ENCODE data around the gene FOXO6. TPM values are rescaled to one million over a fixed set of nuclear protein-coding genes. Genes with fewer than 3 reads are reported as not detected.
A peak's percentile ranks its signal among the peaks of the same experiment; 100 is the strongest.

Gene FOXO6
- total RNA-seq, 1 donor from 2014 or later, result not detected

DNA sequence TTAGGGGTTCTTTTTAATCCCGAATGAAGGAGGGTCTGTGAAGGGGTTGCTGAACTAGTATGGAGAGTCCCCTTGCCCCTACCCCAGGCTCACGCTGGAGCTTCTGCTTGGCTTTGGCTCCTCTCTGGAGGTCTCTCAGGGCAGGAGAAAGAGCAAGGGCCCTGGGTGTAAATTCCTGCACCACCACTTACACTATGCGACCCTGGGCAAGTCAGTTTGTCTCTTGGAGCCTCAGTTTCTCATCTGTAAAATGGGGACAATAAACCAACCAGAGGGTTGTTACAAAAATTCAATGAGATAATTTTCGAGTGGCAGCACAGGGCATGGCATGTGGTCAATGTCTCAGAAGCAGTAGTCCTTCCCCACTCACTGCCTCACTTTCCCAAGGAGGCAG, 11.4 kb downstream of the FOXO6 start:
- Mint-ChIP-seq H3K27ac (no peak overlapping the region), H3K27me3 (peaks cover 32% of the 10 kb centered on the region), H3K4me3 (no peak overlapping the region), H3K36me3 (ENCODE audit: low read depth) (no peaks in the 10 kb centered on the region), H3K9me3 (no peaks in the 10 kb centered on the region), H3K4me1 (no peaks in the 10 kb centered on the region)
- DNase-seq, result no peak
- intact Hi-C loops (cut with micrococcal nuclease), result no loop called here

DNA sequence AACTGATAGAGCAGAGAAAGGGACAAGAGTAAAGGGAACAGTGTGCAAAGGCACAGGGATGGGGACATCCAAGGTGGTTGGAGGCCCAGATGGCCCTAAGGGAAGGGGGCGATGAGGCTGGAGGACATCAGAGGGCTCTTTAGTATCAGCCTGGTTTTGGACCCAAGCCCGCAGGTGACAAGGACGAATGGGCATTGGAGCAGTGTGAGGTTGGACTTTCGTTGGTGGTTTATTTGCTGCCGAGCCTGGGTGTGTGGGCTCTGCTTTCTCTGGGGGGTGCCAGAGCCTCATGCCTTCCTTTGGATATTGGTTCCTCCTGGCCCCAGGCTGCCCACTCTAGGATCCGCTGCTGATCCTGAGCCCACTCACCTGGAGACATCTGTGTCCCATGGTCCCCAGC, 12.1 kb downstream of the FOXO6 start:
- no peaks in the 10 kb centered on the region for H3K36me3 Mint-ChIP-seq (ENCODE audit: low read depth)
- H3K27me3 Mint-ChIP-seq, result peaks cover 26% of the 10 kb centered on the region
- intact Hi-C loops (cut with micrococcal nuclease), result no loop called here
- no peak overlapping the region for H3K27ac Mint-ChIP-seq
- H3K9me3 Mint-ChIP-seq, result no peaks in the 10 kb centered on the region
- DNase-seq, result no peak
- no peaks in the 10 kb centered on the region for H3K4me1 Mint-ChIP-seq
- no peak overlapping the region for H3K4me3 Mint-ChIP-seq

DNA sequence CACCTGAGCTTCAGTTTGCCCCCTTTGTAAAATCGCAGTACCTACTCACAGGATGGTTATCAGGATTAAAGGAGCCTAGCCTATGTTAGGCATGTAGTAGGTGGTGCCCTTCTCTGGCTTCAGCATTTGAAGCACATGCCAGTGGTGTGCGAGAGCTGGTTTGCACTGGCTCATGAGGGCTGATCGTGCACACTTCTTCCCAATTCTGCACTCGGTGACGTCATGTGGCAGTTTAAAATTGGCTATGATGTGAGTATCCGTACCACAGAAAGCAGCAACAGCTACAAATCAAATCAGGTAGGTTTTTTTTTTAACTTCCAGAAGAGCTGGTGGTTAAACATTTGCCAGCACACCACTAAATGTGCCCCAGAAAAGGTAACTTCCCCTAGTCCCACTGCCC, 13.5 kb downstream of the FOXO6 start:
- DNase-seq, result no peak
- Mint-ChIP-seq H3K27ac (no peak overlapping the region), H3K4me1 (no peaks in the 10 kb centered on the region), H3K36me3 (ENCODE audit: low read depth) (no peaks in the 10 kb centered on the region), H3K27me3 (peaks cover 20% of the 10 kb centered on the region), H3K4me3 (no peak overlapping the region), H3K9me3 (no peaks in the 10 kb centered on the region)
- intact Hi-C loops (cut with micrococcal nuclease), result no loop called here

DNA sequence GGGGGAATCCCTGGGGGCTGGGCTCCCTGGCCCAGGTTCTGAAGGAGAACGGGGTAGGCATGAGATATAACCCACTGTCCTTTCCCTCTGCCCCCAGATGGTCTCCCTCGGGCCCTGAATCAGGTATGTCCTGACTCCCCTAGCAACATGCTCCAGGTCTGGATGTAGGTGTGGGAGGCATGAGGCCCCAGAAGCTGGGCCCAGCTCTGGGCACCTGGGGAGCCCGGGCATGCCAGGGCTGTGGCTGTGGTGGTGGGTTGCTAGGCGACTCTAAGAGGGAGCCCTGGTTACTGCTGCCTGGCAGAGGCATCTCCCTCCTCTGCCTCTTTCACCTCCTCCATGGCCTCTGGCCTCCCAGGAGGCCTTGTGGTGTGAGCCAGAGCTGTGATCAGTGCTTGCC, 16.2 kb downstream of the FOXO6 start:
- intact Hi-C loops (cut with micrococcal nuclease), result no loop called here
- H3K4me1 Mint-ChIP-seq, result peaks cover 2% of the 10 kb centered on the region

DNA sequence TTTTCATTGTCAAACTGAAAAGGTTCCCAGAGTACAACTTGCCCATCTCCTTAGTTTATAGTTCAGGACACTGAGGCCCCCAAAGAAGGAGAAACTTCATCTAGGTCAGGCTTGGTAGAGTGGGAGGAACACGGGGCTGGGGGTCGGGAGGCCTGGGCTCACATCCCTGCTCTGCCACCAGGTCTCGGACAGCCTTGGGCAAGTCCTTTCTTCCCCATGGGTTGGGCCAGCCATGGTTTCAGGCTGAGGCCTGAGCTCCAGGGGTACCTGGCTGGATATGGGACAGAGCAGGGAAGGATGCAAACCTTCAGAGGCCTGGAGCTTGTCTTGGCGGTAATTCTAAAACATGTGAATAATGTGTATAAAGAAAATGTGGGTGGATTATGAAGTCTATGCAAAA, 17.0 kb downstream of the FOXO6 start:
- Mint-ChIP-seq H3K27ac (no peak overlapping the region), H3K36me3 (ENCODE audit: low read depth) (peaks cover under 1% of the 10 kb centered on the region), H3K9me3 (no peaks in the 10 kb centered on the region), H3K27me3 (peaks cover 39% of the 10 kb centered on the region), H3K4me3 (no peak overlapping the region), H3K4me1 (peaks cover 4% of the 10 kb centered on the region)
- intact Hi-C loops (cut with micrococcal nuclease), result no loop called here
- DNase-seq, result no peak

More for the DNA sequence above, 16.2 kb downstream of the FOXO6 start:
- Mint-ChIP-seq H3K4me3 (no peak overlapping the region), H3K36me3 (ENCODE audit: low read depth) (no peaks in the 10 kb centered on the region), H3K27ac (no peak overlapping the region), H3K9me3 (no peaks in the 10 kb centered on the region), H3K27me3 (peaks cover 36% of the 10 kb centered on the region)
- no peak for DNase-seq

DNA sequence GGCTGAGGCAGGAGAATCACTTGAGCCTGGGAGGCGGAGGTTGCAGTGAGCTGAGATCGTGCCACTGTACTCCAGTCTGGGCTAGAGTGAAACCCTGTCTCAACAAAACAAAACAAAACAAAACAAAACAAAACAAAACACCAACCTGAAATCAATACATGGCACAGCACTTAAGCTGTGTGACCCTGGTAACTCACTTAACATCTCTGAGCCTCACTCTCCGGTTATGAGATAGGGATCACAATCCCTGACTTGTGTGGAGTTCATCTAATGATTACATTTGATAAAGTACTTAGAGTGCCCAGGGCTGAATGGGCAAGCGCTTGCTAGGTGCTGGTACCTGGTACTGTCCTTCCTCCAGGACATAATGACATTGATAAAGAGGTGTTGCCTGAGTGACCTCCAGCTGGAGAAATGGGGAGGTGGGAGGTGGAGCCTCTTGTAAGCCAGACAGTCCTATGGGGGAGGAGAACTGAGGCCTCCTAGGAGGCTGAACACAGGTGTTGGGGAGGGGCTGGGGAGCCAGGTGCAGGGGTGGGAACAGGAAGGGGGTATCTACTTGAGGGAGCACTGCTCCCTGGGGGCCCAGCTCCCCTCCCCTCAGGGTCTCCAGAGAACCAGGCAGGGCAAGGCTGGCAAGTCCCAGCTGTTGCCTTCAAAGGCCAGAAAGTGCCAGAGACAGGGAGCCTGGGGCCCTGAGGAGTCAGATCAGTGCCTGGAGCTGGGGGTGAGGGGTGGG, 17.9 kb downstream of the FOXO6 start:
- H3K9me3 Mint-ChIP-seq, result no peaks in the 10 kb centered on the region
- no peak overlapping the region for H3K27ac Mint-ChIP-seq
- peaks cover 6% of the 10 kb centered on the region for H3K4me1 Mint-ChIP-seq
- H3K27me3 Mint-ChIP-seq, result peaks cover 47% of the 10 kb centered on the region
- no peak for DNase-seq
- H3K4me3 Mint-ChIP-seq, result no peak overlapping the region
- intact Hi-C loops (cut with micrococcal nuclease), result no loop called here
- H3K36me3 Mint-ChIP-seq (ENCODE audit: low read depth), result peaks cover 1% of the 10 kb centered on the region

DNA sequence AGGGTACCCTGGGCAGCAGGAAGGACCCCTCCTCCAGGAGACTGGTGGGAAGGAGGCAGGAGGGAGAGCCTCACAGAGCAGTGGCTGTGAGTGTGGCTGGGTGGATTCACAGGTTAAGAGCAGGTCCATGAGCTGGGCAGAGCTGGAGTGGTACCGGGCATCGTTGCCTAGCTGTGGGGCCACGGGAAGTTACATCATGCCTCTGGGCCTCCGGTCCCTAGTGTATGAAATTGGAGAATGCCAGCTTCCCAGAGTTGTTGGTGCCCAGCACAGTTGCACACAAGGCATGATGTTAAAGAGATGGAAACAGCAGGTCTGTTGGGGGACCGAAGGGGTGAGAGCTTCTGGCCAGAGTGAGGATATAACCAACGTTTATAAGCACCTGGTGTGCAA, 18.5 kb downstream of the FOXO6 start:
- Mint-ChIP-seq H3K27me3 (peaks cover 53% of the 10 kb centered on the region), H3K27ac (no peak overlapping the region), H3K9me3 (no peaks in the 10 kb centered on the region), H3K4me3 (no peak overlapping the region), H3K4me1 (peaks cover 6% of the 10 kb centered on the region), H3K36me3 (ENCODE audit: low read depth) (peaks cover 1% of the 10 kb centered on the region)
- intact Hi-C loops (cut with micrococcal nuclease), result no loop called here
- no peak for DNase-seq

DNA sequence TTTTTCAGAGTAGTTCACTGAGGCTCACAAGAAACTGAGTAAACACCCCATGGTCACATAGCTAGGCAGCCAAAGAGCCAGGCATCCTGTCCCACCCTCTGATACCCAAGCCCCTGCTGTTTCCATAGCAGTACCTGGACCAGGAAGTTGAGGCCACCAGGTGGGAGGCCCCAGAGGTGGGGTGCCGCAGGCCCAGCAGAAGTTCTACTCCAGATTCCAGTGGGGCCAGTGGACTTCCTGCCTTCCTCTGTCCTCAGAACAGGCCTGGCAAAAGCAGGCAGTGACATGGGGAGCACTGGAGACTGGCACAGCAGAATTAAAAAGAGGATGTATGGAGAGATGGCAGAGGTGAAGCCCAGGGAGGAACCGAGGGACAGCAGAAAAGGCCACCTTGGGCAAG, 19.0 kb downstream of the FOXO6 start:
- peaks cover 6% of the 10 kb centered on the region for H3K4me1 Mint-ChIP-seq
- intact Hi-C loops (cut with micrococcal nuclease), result no loop called here
- no peak overlapping the region for H3K4me3 Mint-ChIP-seq
- no peaks in the 10 kb centered on the region for H3K9me3 Mint-ChIP-seq
- no peak for DNase-seq
- peaks cover 57% of the 10 kb centered on the region for H3K27me3 Mint-ChIP-seq
- no peak overlapping the region for H3K27ac Mint-ChIP-seq
- peaks cover 1% of the 10 kb centered on the region for H3K36me3 Mint-ChIP-seq (ENCODE audit: low read depth)

DNA sequence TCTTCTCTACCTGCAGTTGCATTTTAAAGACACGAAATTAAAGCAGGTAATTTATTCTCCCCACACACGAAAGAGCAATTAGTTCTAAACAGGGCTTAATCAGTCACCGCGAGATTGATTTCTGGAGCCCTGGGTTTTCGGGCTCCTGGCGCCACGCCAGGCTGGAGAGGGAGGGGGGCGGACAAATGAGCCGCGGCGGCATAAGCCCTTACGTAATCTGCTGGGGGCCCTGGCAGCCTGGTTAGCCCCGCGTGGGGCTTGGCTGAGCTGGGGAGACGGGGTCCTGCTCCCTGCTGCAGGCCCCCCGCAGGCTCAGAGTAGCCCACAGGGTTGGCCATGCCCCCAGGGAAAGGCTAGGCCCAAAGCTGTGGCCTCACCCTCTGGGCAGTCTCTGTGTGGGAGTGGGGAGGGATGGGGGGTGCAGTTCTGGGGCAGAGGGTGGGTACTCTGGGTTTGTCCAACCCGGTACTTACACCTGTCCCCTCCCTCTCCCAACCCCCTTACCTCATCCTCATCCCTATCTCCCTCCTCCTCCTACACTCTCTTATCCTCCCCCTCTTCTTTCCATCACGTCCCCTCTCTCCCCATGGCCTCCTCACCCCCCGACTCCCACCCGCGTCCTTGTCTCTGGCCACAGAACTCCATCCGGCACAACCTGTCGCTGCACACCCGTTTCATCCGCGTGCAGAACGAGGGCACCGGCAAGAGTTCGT, 19.9 kb downstream of the FOXO6 start:
- peaks cover 6% of the 10 kb centered on the region for H3K4me1 Mint-ChIP-seq
- H3K9me3 Mint-ChIP-seq, result no peaks in the 10 kb centered on the region
- DNase-seq, result no peak
- peaks cover 57% of the 10 kb centered on the region for H3K27me3 Mint-ChIP-seq
- peak overlapping the region; percentile 59 for H3K4me3 Mint-ChIP-seq
- intact Hi-C loops (cut with micrococcal nuclease), result no loop called here
- H3K36me3 Mint-ChIP-seq (ENCODE audit: low read depth), result peaks cover 1% of the 10 kb centered on the region
- peak overlapping the region; percentile 29 for H3K27ac Mint-ChIP-seq

DNA sequence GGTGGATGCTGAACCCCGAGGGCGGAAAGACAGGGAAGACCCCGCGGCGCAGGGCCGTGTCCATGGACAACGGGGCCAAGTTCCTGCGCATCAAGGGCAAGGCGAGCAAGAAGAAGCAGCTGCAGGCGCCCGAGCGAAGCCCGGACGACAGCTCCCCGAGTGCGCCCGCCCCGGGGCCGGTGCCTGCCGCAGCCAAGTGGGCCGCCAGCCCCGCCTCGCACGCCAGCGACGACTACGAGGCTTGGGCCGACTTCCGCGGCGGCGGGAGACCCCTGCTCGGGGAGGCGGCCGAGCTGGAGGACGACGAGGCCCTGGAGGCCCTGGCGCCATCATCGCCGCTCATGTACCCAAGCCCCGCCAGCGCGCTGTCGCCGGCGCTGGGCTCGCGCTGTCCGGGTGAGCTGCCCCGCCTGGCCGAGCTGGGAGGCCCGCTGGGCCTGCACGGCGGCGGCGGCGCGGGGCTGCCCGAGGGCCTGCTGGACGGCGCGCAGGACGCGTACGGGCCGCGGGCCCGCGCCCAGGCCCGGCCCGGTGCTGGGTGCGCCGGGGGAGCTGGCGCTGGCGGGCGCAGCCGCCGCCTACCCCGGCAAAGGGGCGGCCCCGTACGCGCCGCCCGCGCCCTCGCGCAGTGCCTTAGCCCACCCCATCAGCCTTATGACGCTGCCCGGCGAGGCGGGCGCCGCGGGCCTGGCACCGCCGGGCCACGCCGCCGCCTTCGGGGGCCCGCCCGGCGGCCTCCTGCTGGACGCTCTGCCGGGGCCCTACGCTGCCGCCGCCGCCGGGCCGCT, 20.7 kb downstream of the FOXO6 start:
- DNase-seq, result peak; percentile 70

DNA sequence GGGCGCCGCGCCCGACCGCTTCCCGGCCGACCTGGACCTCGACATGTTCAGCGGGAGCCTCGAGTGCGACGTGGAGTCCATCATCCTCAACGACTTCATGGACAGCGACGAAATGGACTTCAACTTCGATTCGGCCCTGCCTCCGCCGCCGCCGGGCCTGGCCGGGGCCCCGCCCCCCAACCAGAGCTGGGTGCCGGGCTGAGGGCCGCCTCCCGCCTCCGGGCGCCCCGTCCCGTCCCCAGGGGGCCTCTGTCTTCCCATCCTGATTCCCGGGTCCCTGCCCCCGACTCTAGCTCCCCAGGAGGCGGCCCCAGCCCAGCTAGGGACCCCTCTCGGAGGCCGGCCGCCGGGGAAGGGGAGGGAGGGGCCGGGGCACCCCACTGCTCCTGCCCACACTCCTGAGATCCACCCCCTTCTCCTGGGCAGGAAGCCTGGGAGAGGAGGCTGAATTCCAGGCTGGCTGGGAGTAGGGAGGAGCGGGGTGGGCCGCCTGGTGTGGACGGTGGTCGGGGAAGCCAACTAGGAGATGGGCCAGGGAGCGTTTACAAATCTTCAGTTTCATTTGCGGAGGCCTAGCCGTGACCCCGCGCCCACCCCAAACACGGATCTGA, 21.4 kb downstream of the FOXO6 start:
- Mint-ChIP-seq H3K36me3 (ENCODE audit: low read depth) (peaks cover 1% of the 10 kb centered on the region), H3K9me3 (no peaks in the 10 kb centered on the region), H3K4me3 (peak overlapping the region; percentile 15), H3K27ac (peak overlapping the region; percentile 42), H3K27me3 (peaks cover 53% of the 10 kb centered on the region), H3K4me1 (peaks cover 6% of the 10 kb centered on the region)
- intact Hi-C loops (cut with micrococcal nuclease), result loop anchor here (2.0 kb wide), 1 partner anchor 16 kb away; no protein-coding TSS in a partner anchor
- no peak for DNase-seq

More for the DNA sequence above, 20.7 kb downstream of the FOXO6 start:
- Mint-ChIP-seq H3K4me3 (peak overlapping the region; percentile 59), H3K4me1 (peaks cover 6% of the 10 kb centered on the region), H3K9me3 (no peaks in the 10 kb centered on the region), H3K27me3 (peaks cover 56% of the 10 kb centered on the region), H3K36me3 (ENCODE audit: low read depth) (peaks cover 1% of the 10 kb centered on the region), H3K27ac (peak overlapping the region; percentile 29)
- intact Hi-C loops (cut with micrococcal nuclease), result loop anchor here (2.0 kb wide), 1 partner anchor 15 kb away; no protein-coding TSS in a partner anchor

DNA sequence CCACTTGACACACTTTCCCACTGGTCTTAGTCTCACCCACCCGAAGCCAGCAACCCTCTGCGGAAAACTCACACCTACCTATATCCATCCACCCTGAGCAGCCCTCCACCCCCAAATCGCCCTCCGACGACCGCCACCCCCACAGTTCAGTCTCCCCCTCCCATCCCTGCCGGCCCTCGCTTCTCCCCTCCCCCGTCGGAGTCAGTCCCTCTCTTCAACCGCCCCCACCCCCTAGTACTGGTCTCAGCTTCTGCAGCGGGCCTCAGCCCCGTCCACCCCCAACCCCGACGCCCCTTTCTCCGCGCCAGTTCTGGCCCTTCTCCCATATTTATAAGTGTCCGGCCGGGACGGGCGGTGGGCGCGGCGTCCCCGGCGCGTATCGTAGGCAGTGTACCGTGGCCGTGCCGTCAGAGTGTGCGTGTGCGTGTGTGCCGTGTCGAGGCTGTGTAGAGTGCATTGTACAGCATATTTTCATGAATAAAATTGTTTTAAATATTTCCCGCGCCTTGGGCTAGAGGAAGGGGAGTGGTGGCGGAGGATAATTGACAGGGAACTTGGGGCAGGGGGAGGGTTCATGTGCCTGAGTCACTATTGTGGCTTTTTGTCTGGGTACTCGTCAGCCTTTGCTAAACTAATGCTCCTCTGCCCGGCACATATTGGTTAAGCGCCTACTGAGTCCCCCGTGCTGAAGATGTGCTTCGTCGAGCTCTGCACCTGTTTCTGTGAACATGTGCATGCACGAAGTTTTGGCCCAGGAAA, 22.0 kb downstream of the FOXO6 start:
- H3K27me3 Mint-ChIP-seq, result peaks cover 57% of the 10 kb centered on the region
- intact Hi-C loops (cut with micrococcal nuclease), result loop anchor here (2.0 kb wide), 1 partner anchor 16 kb away; no protein-coding TSS in a partner anchor
- no peaks in the 10 kb centered on the region for H3K9me3 Mint-ChIP-seq
- H3K4me3 Mint-ChIP-seq, result peak overlapping the region; percentile 54
- peak; percentile 65 for DNase-seq
- peaks cover 6% of the 10 kb centered on the region for H3K4me1 Mint-ChIP-seq
- peaks cover 1% of the 10 kb centered on the region for H3K36me3 Mint-ChIP-seq (ENCODE audit: low read depth)
- peak overlapping the region; percentile 42 for H3K27ac Mint-ChIP-seq

DNA sequence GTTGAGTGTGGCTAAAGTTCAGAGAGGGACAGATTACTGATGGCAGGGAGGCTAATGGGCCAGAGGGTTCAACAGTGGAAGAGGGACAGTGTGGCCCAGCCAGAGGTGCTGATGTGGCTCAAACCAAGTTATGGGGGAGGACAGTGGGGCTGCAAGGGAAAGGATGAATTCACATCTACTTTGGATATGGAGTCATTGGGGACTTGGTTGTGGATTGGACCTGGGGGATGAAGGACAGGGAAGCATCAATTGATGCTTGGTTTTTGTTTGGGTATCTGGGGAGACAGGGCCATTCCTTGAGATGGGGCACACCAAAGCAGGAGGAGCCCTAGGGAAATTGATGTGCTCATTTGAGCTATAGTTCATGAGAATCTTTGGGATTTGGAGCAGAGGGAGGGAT, 23.3 kb downstream of the FOXO6 start:
- Mint-ChIP-seq H3K4me3 (no peak overlapping the region), H3K27ac (no peak overlapping the region), H3K36me3 (ENCODE audit: low read depth) (peaks cover 1% of the 10 kb centered on the region), H3K4me1 (peaks cover 6% of the 10 kb centered on the region), H3K9me3 (no peaks in the 10 kb centered on the region), H3K27me3 (peaks cover 54% of the 10 kb centered on the region)
- intact Hi-C loops (cut with micrococcal nuclease), result no loop called here
- DNase-seq, result no peak

Data from activated CD4-positive, alpha-beta T cell treated with anti-CD3 and anti-CD28 coated beads, Interleukin-2, amount 10 ng/mL, durations not matched to agents 24 days and 14 days (primary cell).